K562 (cell line): ENCODE results near the gene THEMIS. TPM values are rescaled to one million over a fixed set of nuclear protein-coding genes. Genes with fewer than 3 reads are reported as not detected.

Experiments
- ATAC-seq: fragments of 200-7000 bp; cut with Tn5 transposase; 3 replicates; pipeline ENCODE4 v1.9.1; 2020; ENCODE audit warnings: moderate library complexity
- BruUV-seq: library from RNA; stranded (reverse); fragments of 400-500 nt; replicated peaks from 2 replicates; lab custom pipeline; 2021; lab: Mats Ljungman, UMichigan
- CTCF ChIA-PET: fragments of 300-600 bp; formaldehyde crosslinking; extraction: SDS; loops from one replicate; lab custom pipeline; 2021; ENCODE audit warnings: low intra/inter-chr PET ratio; lab: Yijun Ruan, JAX
- POLR2A ChIA-PET: fragments of 300-600, 350-650 bp; sonication (Branson Sonifier 250); formaldehyde crosslinking; extraction: SDS; loops from one replicate; lab custom pipeline; 2021; ENCODE audit warnings: antibody characterized with exemption, inconsistent platforms; lab: Yijun Ruan, JAX
- DNase-seq, 4 experiments: peaks; one replicate each; pipeline versions ENCODE4 v3.0.0 to v3.0.0-alpha.2; 2011 to 2018; ENCODE audit warnings: low spot score in 3 of 4, mixed read lengths in 3 of 4; ENCODE audit errors: extremely low read depth in 1 of 4
- FAIRE-seq: peaks from 2 replicates; lab custom pipeline; 2011; peaks lifted over from hg19 to GRCh38; lab: Jason Lieb, UNC
- H2AFZ ChIP-seq: 2 replicates; pipeline ENCODE4 v1.6.0; 2011; ENCODE audit warnings: low read depth, low read length, control low read depth, inconsistent platforms
- H3K27ac ChIP-seq: fragments of 200-600 bp; 3 replicates; pipeline ENCODE4 v1.8.0; 2011; ENCODE audit warnings: low read depth, mild to moderate bottlenecking, control low read depth, inconsistent platforms, low read length, moderate library complexity, mixed read lengths; ENCODE audit errors: extremely low read depth
- H3K27me3 ChIP-seq, 2 experiments: fragments of 300-600 bp in 1 of 2; 2 replicates in 1 of 2; 3 replicates in 1 of 2; pipeline versions ENCODE4 v1.6.0 to v1.8.0; 2011; ENCODE audit warnings: inconsistent platforms in 2 of 2, low read length in 2 of 2, mild to moderate bottlenecking in 1 of 2, mixed read lengths in 1 of 2, moderate library complexity in 1 of 2; ENCODE audit not compliant: control insufficient read depth in 2 of 2, insufficient read depth in 2 of 2
- H3K36me3 ChIP-seq: fragments of 300-600 bp; 3 replicates; pipeline ENCODE4 v1.8.0; 2011; ENCODE audit warnings: mild to moderate bottlenecking, low read length, inconsistent platforms; ENCODE audit not compliant: control insufficient read depth, insufficient read depth
- H3K4me1 ChIP-seq, 2 experiments: fragments of 200-600 bp in 1 of 2; replicated peaks in 1 of 2; 2 replicates in 1 of 2; 3 replicates in 1 of 2; pipeline versions ENCODE4 v1.5.1 to v1.8.0; 2011; ENCODE audit warnings: inconsistent platforms in 2 of 2, low read length in 2 of 2, mild to moderate bottlenecking in 1 of 2, mixed read lengths in 1 of 2, moderate library complexity in 1 of 2; ENCODE audit not compliant: control insufficient read depth in 2 of 2, insufficient read depth in 2 of 2
- H3K4me2 ChIP-seq: 2 replicates; pipeline ENCODE4 v1.6.1; 2011; ENCODE audit warnings: low read length, control low read depth, inconsistent platforms, mixed read lengths; ENCODE audit not compliant: insufficient read depth
- H3K4me3 ChIP-seq: fragments of 200-600 bp; sonication (generic), shearing (Covaris generic); 2 replicates; pipeline ENCODE4 v1.5.1; 2016; ENCODE audit warnings: control low read depth, inconsistent platforms
- H3K79me2 ChIP-seq: fragments of 200-600 bp; 3 replicates; pipeline ENCODE4 v1.8.0; 2011; ENCODE audit warnings: low read length, inconsistent platforms; ENCODE audit not compliant: control insufficient read depth, insufficient read depth
- H3K9ac ChIP-seq, 2 experiments: 2 replicates each; pipeline versions ENCODE4 v1.6.0 to v1.6.1; 2011; ENCODE audit warnings: low read depth in 2 of 2, low read length in 2 of 2, control low read depth in 1 of 2, inconsistent platforms in 1 of 2, mild to moderate bottlenecking in 1 of 2, mixed read lengths in 1 of 2; ENCODE audit not compliant: insufficient read depth in 1 of 2
- H3K9me1 ChIP-seq: one replicate; pipeline ENCODE4 v1.6.0; 2011; ENCODE audit warnings: inconsistent platforms, mild to moderate bottlenecking, low read length, moderate library complexity; ENCODE audit not compliant: control insufficient read depth, insufficient read depth
- H3K9me3 ChIP-seq: replicated peaks from 2 replicates; pipeline ENCODE4 v1.5.1; 2011; ENCODE audit warnings: low read depth, low read length, inconsistent platforms; ENCODE audit not compliant: control insufficient read depth, insufficient read depth
- H4K20me1 ChIP-seq: replicated peaks from 2 replicates; pipeline ENCODE4 v1.6.1; 2011; ENCODE audit warnings: low read length, inconsistent platforms, mixed read lengths; ENCODE audit not compliant: control insufficient read depth, insufficient read depth
- ATF1 ChIP-seq, 2 experiments: fragments of 450-650 bp in 1 of 2; IDR thresholded peaks; 2 replicates each; pipeline ENCODE4 v1.6.1; 2016; ENCODE audit warnings: missing compliant biosample characterization in 1 of 2, missing genetic modification characterization in 1 of 2
- CBFA2T3 ChIP-seq: fragments of 450-650 bp; IDR thresholded peaks from 2 replicates; pipeline ENCODE4 v1.6.1; 2017
- CCAR2 ChIP-seq: fragments of 200-400 bp; formaldehyde crosslinking; IDR thresholded peaks from 2 replicates; pipeline ENCODE4 v1.6.1; 2017; ENCODE audit warnings: mild to moderate bottlenecking, low read depth, low read length
- CCNT2 ChIP-seq: IDR thresholded peaks from 2 replicates; pipeline ENCODE4 v1.6.1; 2011; ENCODE audit warnings: borderline replicate concordance, low read depth, mild to moderate bottlenecking, moderate library complexity, mixed read lengths, low read length; ENCODE audit not compliant: insufficient read length; ENCODE audit errors: extremely low read depth
- CEBPG ChIP-seq, 3 experiments: fragments of 200-800 bp in 1 of 3; sonication (Bioruptor generic) in 1 of 3; sonication (generic) in 1 of 3; formaldehyde crosslinking in 1 of 3; IDR thresholded peaks in 2 of 3; conservative IDR thresholded peaks in 1 of 3; 2 replicates each; pipeline versions ENCODE4 v1.6.1 to v1.8.0; 2016 to 2022; ENCODE audit warnings: missing compliant biosample characterization in 2 of 3, missing genetic modification characterization in 2 of 3, mild to moderate bottlenecking in 1 of 3, missing genetic modification reagents in 1 of 3
- GABPB1 ChIP-seq: sonication (generic); formaldehyde crosslinking; IDR thresholded peaks from 2 replicates; pipeline ENCODE4 v1.8.0; 2022; ENCODE audit warnings: mild to moderate bottlenecking, missing genetic modification reagents
- KAT2B ChIP-seq: IDR thresholded peaks from one replicate; pipeline ENCODE4 v1.6.1; 2012; ENCODE audit warnings: low read depth, mild to moderate bottlenecking, control low read depth, inconsistent platforms, low read length, moderate library complexity
- KAT7 ChIP-seq: sonication (generic); formaldehyde crosslinking; IDR thresholded peaks from 2 replicates; pipeline ENCODE4 v1.8.0; 2022; ENCODE audit warnings: missing genetic modification reagents, mild to moderate bottlenecking, borderline replicate concordance
- LARP7 ChIP-seq: fragments of 450-650 bp; IDR thresholded peaks from 2 replicates; pipeline ENCODE4 v1.6.1; 2016
- MCM7 ChIP-seq, 2 experiments: fragments of 450-650 bp; IDR thresholded peaks; 2 replicates each; pipeline ENCODE4 v1.6.1; 2016 to 2018
- NR1H2 ChIP-seq: sonication (generic); formaldehyde crosslinking; IDR thresholded peaks from 2 replicates; pipeline ENCODE4 v1.4.0; 2020; ENCODE audit warnings: mild to moderate bottlenecking, missing genetic modification reagents
- RCOR1 ChIP-seq, 2 experiments: IDR thresholded peaks; 2 replicates each; pipeline ENCODE4 v1.6.1; 2012; ENCODE audit warnings: low read depth in 2 of 2, low read length in 2 of 2, borderline replicate concordance in 1 of 2, improper control_type of control experiment in 1 of 2
- SAFB ChIP-seq: fragments of 200-400 bp; formaldehyde crosslinking; IDR thresholded peaks from 2 replicates; pipeline ENCODE4 v1.6.1; 2017; ENCODE audit warnings: low read depth, low read length, borderline replicate concordance
- TRIM25 ChIP-seq: fragments of 450-650 bp; IDR thresholded peaks from 2 replicates; pipeline ENCODE4 v1.7.0; 2016; ENCODE audit warnings: borderline replicate concordance
- ZKSCAN3 ChIP-seq: fragments of 250-450 bp; sonication (Bioruptor Pico); IDR thresholded peaks from 2 replicates; pipeline ENCODE4 v1.4.0; 2020
- ZNF41 ChIP-seq: fragments of 250-450 bp; sonication (Bioruptor Pico); conservative IDR thresholded peaks from 2 replicates; pipeline ENCODE4 v1.4.0; 2020; ENCODE audit warnings: mild to moderate bottlenecking
- WGBS: fragments of 100-300 bp; shearing (Covaris generic); methylation state at CpG from one replicate; pipeline ENCODE4 v1.1.6; 2016; ENCODE audit warnings: low coverage, mixed read lengths; ENCODE audit not compliant: insufficient coverage; ENCODE audit errors: missing lambda C conversion rate; 5-methylcytosine and 5-hydroxymethylcytosine counted together
- in situ Hi-C: fragments of 300-500 bp; cut with MboI; formaldehyde crosslinking; loops from 4 replicates; pipeline ENCODE4 v1.15.0; 2018; ENCODE audit warnings: inconsistent platforms, mixed read lengths
- intact Hi-C: fragments of 100-400 bp; cut with micrococcal nuclease; formaldehyde crosslinking; loops from 2 replicates; pipeline ENCODE4 v1.14.2; 2022
- polyA plus RNA-seq, 8 experiments: library from polyadenylated mRNA; depleted of rRNA in 4 of 8; stranded (reverse) in 5 of 8; unstranded in 3 of 8; fragments of >200 nt; fragmentation: Nextera tagmentation in 2 of 8; fragmentation: Illumina TruSeq in 1 of 8; extraction: Ambion mirVana in 2 of 8; extraction: Trizol in 1 of 8; gene quantifications; 2 replicates each; pipeline versions ENCODE4 v1.2.1 to v1.2.3, GENCODE V29; 2011 to 2014; ENCODE audit warnings: inconsistent platforms in 1 of 8, missing spikeins in 1 of 8
- total RNA-seq, 7 experiments: library from RNA; depleted of rRNA in 6 of 7; stranded (reverse); fragments of >200 nt in 6 of 7; fragmentation: Illumina TruSeq in 2 of 7; extraction: Trizol in 2 of 7; gene quantifications; 2 replicates each; pipeline versions ENCODE4 v1.2.1 to v1.2.3, GENCODE V29; 2011 to 2021; ENCODE audit warnings: low replicate concordance in 1 of 7
- TF ChIP-seq, protein P1 (sequence below): fragments of 150-350 bp; conservative IDR thresholded peaks from 2 replicates; pipeline ENCODE4 v1.6.1; 2014; ENCODE audit warnings: low read length
- TF ChIP-seq, protein P2 (sequence below): IDR thresholded peaks from 2 replicates; pipeline ENCODE4 v1.6.1; 2012; ENCODE audit warnings: low read depth, low read length, improper control_type of control experiment, borderline replicate concordance

THEMIS gene
- total and polyA plus RNA-seq, 9 of the 15 experiments (the other 6 are each of a cell fraction or from before 2014, with no cell fraction given), result 0.09 TPM; not detected in 8

GRCh38 chr6:127893541-127893940, 7.3 kb downstream of the THEMIS start:
- in situ Hi-C loops, result no loop called here
- FAIRE-seq, result no peak
- CTCF ChIA-PET, result no interaction called here

More at GRCh38 chr6:127893541-127893940, 7.3 kb downstream of the THEMIS start:
- TF ChIP-seq KAT2B (no peak), ZNF41 (no peak), CCAR2 (no peak), RCOR1 (IDR thresholded peaks at IDR 0.05; ENCODE audit: borderline replicate concordance in 1 of 2, low read depth in 2 of 2, low read length in 2 of 2) (no peak), ATF1 (CRISPR knock-in tag; IDR thresholded peaks at IDR 0.05) (no peak), ATF1 (tag; IDR thresholded peaks at IDR 0.05) (no peak), NR1H2 (CRISPR knock-in tag) (no peak), ZKSCAN3 (CRISPR knock-in tag) (no peak), LARP7 (no peak), CBFA2T3 (no peak), KAT7 (CRISPR knock-in tag) (no peak), MCM7 (IDR thresholded peaks at IDR 0.05) (no peak), SAFB (no peak), CEBPG (CRISPR knock-in tag; IDR thresholded peaks at IDR 0.05) (no peak), CEBPG (tag; conservative IDR thresholded peaks at IDR 0.05 in 1 of 2, IDR thresholded peaks at IDR 0.05 in 1 of 2) (no peak), CCNT2 (no peak), GABPB1 (CRISPR knock-in tag) (no peak), TRIM25 (no peak)
- TF ChIP-seq, protein P1, sequence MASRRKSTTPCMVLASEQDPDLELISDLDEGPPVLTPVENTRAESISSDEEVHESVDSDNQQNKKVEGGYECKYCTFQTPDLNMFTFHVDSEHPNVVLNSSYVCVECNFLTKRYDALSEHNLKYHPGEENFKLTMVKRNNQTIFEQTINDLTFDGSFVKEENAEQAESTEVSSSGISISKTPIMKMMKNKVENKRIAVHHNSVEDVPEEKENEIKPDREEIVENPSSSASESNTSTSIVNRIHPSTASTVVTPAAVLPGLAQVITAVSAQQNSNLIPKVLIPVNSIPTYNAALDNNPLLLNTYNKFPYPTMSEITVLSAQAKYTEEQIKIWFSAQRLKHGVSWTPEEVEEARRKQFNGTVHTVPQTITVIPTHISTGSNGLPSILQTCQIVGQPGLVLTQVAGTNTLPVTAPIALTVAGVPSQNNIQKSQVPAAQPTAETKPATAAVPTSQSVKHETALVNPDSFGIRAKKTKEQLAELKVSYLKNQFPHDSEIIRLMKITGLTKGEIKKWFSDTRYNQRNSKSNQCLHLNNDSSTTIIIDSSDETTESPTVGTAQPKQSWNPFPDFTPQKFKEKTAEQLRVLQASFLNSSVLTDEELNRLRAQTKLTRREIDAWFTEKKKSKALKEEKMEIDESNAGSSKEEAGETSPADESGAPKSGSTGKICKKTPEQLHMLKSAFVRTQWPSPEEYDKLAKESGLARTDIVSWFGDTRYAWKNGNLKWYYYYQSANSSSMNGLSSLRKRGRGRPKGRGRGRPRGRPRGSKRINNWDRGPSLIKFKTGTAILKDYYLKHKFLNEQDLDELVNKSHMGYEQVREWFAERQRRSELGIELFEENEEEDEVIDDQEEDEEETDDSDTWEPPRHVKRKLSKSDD, result no peak
- TF ChIP-seq, protein P2, sequence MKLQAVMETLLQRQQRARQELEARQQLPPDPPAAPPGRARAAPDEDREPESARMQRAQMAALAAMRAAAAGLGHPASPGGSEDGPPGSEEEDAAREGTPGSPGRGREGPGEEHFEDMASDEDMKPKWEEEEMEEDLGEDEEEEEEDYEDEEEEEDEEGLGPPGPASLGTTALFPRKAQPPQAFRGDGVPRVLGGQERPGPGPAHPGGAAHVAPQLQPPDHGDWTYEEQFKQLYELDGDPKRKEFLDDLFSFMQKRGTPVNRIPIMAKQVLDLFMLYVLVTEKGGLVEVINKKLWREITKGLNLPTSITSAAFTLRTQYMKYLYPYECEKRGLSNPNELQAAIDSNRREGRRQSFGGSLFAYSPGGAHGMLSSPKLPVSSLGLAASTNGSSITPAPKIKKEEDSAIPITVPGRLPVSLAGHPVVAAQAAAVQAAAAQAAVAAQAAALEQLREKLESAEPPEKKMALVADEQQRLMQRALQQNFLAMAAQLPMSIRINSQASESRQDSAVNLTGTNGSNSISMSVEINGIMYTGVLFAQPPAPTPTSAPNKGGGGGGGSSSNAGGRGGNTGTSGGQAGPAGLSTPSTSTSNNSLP, result no peak
- H3K4me3 ChIP-seq, result no peak overlapping the region
- no peaks in the 10 kb centered on the region for H3K4me1 ChIP-seq
- no peak overlapping the region for H2AFZ ChIP-seq
- H3K9ac ChIP-seq, result no peak overlapping the region
- H4K20me1 ChIP-seq, result no peaks in the 10 kb centered on the region
- H3K79me2 ChIP-seq, result no peaks in the 10 kb centered on the region
- no peaks in the 10 kb centered on the region for H3K9me3 ChIP-seq
- H3K4me2 ChIP-seq, result no peak overlapping the region
- intact Hi-C loops, result no loop called here
- H3K9me1 ChIP-seq, result no peaks in the 10 kb centered on the region
- BruUV-seq, result no TSS peak
- DNase-seq, result no peak
- H3K36me3 ChIP-seq, result no peaks in the 10 kb centered on the region
- ATAC-seq, result no peak
- POLR2A ChIA-PET, result no interaction called here
- H3K27me3 ChIP-seq, result no peaks in the 10 kb centered on the region
- 0% methylated on average over 6 of the region's 6 CpGs for WGBS
- no peak overlapping the region for H3K27ac ChIP-seq
